ENCODE results near the gene IGHMBP2. TPM values are rescaled to one million over a fixed set of nuclear protein-coding genes. Genes with fewer than 3 reads are reported as not detected.

The IGHMBP2 gene
- total RNA-seq, 1 donor from 2014 or later: 20.3 TPM

- no peak for TF ChIP-seq CTCF (IDR thresholded peaks at IDR 0.05)
- intact Hi-C loops (cut with DNase I): no loop called here
- ATAC-seq: no peak
- DNase-seq: peak; percentile 10
- no peaks in the 10 kb centered on the region for H3K4me1 ChIP-seq
- no peak overlapping the region for H3K27ac ChIP-seq
- peaks cover 11% of the 10 kb centered on the region for H3K9me3 ChIP-seq
- H3K4me3 ChIP-seq: no peak overlapping the region
- H3K36me3 ChIP-seq: peaks cover 69% of the 10 kb centered on the region
- no peaks in the 10 kb centered on the region for H3K27me3 ChIP-seq
These were observed 20.6 kb downstream of the IGHMBP2 start for GRCh38 chr11:68924073-68924925.

- no peak overlapping the region for H3K27ac ChIP-seq
- intact Hi-C loops (cut with DNase I): no loop called here
- no peak overlapping the region for H3K4me3 ChIP-seq
- H3K27me3 ChIP-seq: no peaks in the 10 kb centered on the region
- ATAC-seq (no peak), DNase-seq (no peak)
- H3K9me3 ChIP-seq: peaks cover 11% of the 10 kb centered on the region
- no peaks in the 10 kb centered on the region for H3K4me1 ChIP-seq
- peaks cover 69% of the 10 kb centered on the region for H3K36me3 ChIP-seq
- no peak for TF ChIP-seq CTCF (IDR thresholded peaks at IDR 0.05)
These were observed 21.9 kb downstream of the IGHMBP2 start for GRCh38 chr11:68925611-68926010.

GRCh38 chr11:68927280-68928135, 23.8 kb downstream of the IGHMBP2 start:
- TF ChIP-seq CTCF (IDR thresholded peaks at IDR 0.05): no peak
- intact Hi-C loops (cut with DNase I): no loop called here
- Histone ChIP-seq H3K27ac (no peak overlapping the region), H3K36me3 (peaks cover 64% of the 10 kb centered on the region), H3K4me3 (no peak overlapping the region), H3K9me3 (peaks cover 11% of the 10 kb centered on the region), H3K4me1 (no peaks in the 10 kb centered on the region), H3K27me3 (no peaks in the 10 kb centered on the region)
- DNase-seq (peak; percentile 48), ATAC-seq (peak; percentile 81)

GRCh38 chr11:68928136-68928880, 24.6 kb downstream of the IGHMBP2 start:
- ATAC-seq: peak; percentile 56

More at GRCh38 chr11:68928136-68928880, 24.6 kb downstream of the IGHMBP2 start:
- Histone ChIP-seq H3K4me1 (no peaks in the 10 kb centered on the region), H3K27me3 (no peaks in the 10 kb centered on the region), H3K27ac (no peak overlapping the region), H3K36me3 (peaks cover 57% of the 10 kb centered on the region), H3K4me3 (no peak overlapping the region), H3K9me3 (peaks cover 11% of the 10 kb centered on the region)
- no peak for DNase-seq
- no peak for TF ChIP-seq CTCF (IDR thresholded peaks at IDR 0.05)
- intact Hi-C loops (cut with DNase I): no loop called here
